Heart left ventricle (tissue), 16 donors: ENCODE measurements around the gene UBE2K. TPM values are rescaled to one million over a fixed set of nuclear protein-coding genes. Genes with fewer than 3 reads are reported as not detected.

Experiments used
- ATAC-seq, 4 donors: fragments of 200-7000 bp; cut with Tn5 transposase; one replicate each; pipeline ENCODE4 v1.9.1; 2020 to 2022; ENCODE audit warnings: moderate library complexity in 4 of 4, mild to moderate bottlenecking in 3 of 4, moderate number of reproducible peaks in 1 of 4
- DNase-seq, 5 donors: peaks; one replicate each; pipeline ENCODE4 v3.0.0-alpha.2; 2020
- H3K27ac ChIP-seq, 12 donors: fragments of 200-600 bp; sonication (generic) in 4 of 12; one replicate each; pipeline versions ENCODE4 v1.5.0 to v1.8.0; 2016 to 2022; ENCODE audit warnings: mild to moderate bottlenecking in 2 of 12
- H3K27me3 ChIP-seq, 9 donors: fragments of 200-600 bp; sonication (generic) in 2 of 9; one replicate each; pipeline versions ENCODE4 v1.5.1 to v1.8.0; 2016 to 2022; ENCODE audit warnings: mild to moderate bottlenecking in 3 of 9
- H3K36me3 ChIP-seq, 9 donors: fragments of 200-600 bp; sonication (generic) in 2 of 9; one replicate each; pipeline versions ENCODE4 v1.5.0 to v1.8.0; 2018 to 2022; ENCODE audit warnings: mild to moderate bottlenecking in 2 of 9
- H3K4me1 ChIP-seq, 12 donors: fragments of 200-600 bp; sonication (generic) in 4 of 12; one replicate each; pipeline versions ENCODE4 v1.5.0 to v1.8.0; 2016 to 2022; ENCODE audit warnings: mild to moderate bottlenecking in 3 of 12
- H3K4me3 ChIP-seq, 12 donors: fragments of 200-600 bp; sonication (generic) in 4 of 12; one replicate each; pipeline versions ENCODE4 v1.5.0 to v1.8.0; 2017 to 2022; ENCODE audit warnings: mild to moderate bottlenecking in 9 of 12, moderate library complexity in 4 of 12
- H3K9me3 ChIP-seq, 12 donors: fragments of 200-600 bp; sonication (generic) in 4 of 12; one replicate each; pipeline versions ENCODE4 v1.5.0 to v1.8.0; 2016 to 2022; ENCODE audit warnings: mild to moderate bottlenecking in 1 of 12
- POLR2A ChIP-seq, 2 donors: fragments of 450-650 bp; IDR thresholded peaks; one replicate each; pipeline ENCODE4 v1.6.1; 2017; ENCODE audit warnings: antibody characterized with exemption in 2 of 2, mild to moderate bottlenecking in 2 of 2, moderate library complexity in 2 of 2
- WGBS, 4 donors: extraction: QIAGEN DNeasy Blood & Tissue Kit in 2 of 4; methylation state at CpG; one replicate each; pipeline versions ENCODE4 v1.1.5 to v1.1.7; 2013 to 2018; 5-methylcytosine and 5-hydroxymethylcytosine counted together
- intact Hi-C, 10 donors: fragments of 100-400 bp; cut with DNase I; formaldehyde crosslinking; loops; one replicate each; pipeline versions ENCODE4 v1.11.1 to v1.14.2; 2022
- polyA plus RNA-seq, 2 donors: library from polyadenylated mRNA; stranded (reverse); fragments of 200-250 nt; gene quantifications; one replicate each; pipeline ENCODE4 v1.2.3, GENCODE V29; 2013
- total RNA-seq, 9 donors: library from RNA; depleted of rRNA in 2 of 9; stranded (reverse); fragments of >200 nt in 2 of 9; fragmentation: NEBNext Ultra II Directional in 3 of 9; extraction: Animal tissue kit (Norgen Biotek cat#: 25700) in 3 of 9; gene quantifications; one replicate each; pipeline versions ENCODE4 v1.1.0 to v1.2.4, GENCODE V29; 2016 to 2023
- TF ChIP-seq, protein P1 (sequence below), 12 donors: fragments of 200-600 bp; sonication (generic) in 4 of 12; IDR thresholded peaks; one replicate each; pipeline versions ENCODE4 v1.5.0 to v1.8.0; 2018 to 2022; ENCODE audit warnings: antibody characterized with exemption in 12 of 12, mild to moderate bottlenecking in 5 of 12
- donor health status: ischemic (EF 13 %, LVEDD 7.1; RV severe dilation, severe dysfunction).
- donor health status: healthy with polysubstance abuse.
- donor health status: DM: no; HTN: yes; CAD: no.
- donor health status: DM: no; HTN: no; CAD: no.
- donor health status: ischemic (EF 25% LVEDD 6.9; RV normal size, moderate dysfunction).
- donor health status: ischemic (EF 25% LVEDD 5.7; RV mildly dilated, moderate dysfunction).
- donor health status: healthy.
- donor health status: DM: yes; HTN: yes; CAD: no.
- donor health status: ischemic (EF 35%, LVEDD 5.7; RV mildly dilated, moderate dysfunction).
- donor health status: nonischemic (EF 11% LVEDD 7.7; RV severe dilation, severe dysfunction).
- donor health status: DM: yes; HTN: yes; CAD: no.
- donor health status: PGD.
- donor health status: ischemic (EF 29% LVEDD 5.4; RV normal size, mild dysfunction).
- donor health status: nonischemic (EF 23%, LVEDD 6.1; RV moderate dilation, normal function).

UBE2K gene
- total and polyA plus RNA-seq, 11 donors = 17.9 to 66.9 (median 52.5) TPM

DNA sequence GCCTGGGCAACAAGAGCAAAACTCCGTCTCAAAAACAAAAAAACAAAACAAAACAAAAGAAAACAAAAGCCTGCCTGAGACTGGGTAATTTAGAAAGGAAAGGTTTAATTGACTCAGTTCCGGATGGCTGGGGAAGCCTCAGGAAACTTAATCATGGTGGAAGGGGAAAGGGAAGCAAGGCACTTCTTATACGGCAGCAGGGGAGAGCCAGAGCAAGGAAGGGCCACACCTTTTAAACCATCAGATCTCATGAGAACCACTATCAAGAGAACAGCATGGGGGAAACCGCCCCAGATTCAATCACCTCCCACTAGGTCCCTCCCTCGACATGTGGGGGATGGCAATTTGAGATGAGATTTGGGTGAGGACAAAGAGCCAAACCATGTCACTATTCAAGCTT lies 122.2 kb downstream of the UBE2K start:
- no peak overlapping the region for H3K4me3 ChIP-seq
- TF ChIP-seq, protein P1, sequence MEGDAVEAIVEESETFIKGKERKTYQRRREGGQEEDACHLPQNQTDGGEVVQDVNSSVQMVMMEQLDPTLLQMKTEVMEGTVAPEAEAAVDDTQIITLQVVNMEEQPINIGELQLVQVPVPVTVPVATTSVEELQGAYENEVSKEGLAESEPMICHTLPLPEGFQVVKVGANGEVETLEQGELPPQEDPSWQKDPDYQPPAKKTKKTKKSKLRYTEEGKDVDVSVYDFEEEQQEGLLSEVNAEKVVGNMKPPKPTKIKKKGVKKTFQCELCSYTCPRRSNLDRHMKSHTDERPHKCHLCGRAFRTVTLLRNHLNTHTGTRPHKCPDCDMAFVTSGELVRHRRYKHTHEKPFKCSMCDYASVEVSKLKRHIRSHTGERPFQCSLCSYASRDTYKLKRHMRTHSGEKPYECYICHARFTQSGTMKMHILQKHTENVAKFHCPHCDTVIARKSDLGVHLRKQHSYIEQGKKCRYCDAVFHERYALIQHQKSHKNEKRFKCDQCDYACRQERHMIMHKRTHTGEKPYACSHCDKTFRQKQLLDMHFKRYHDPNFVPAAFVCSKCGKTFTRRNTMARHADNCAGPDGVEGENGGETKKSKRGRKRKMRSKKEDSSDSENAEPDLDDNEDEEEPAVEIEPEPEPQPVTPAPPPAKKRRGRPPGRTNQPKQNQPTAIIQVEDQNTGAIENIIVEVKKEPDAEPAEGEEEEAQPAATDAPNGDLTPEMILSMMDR (IDR thresholded peaks at IDR 0.05) = no peak
- no peak for TF ChIP-seq POLR2A (IDR thresholded peaks at IDR 0.05)
- H3K36me3 ChIP-seq = peaks cover 0 to 19% (median 8%) of the 10 kb centered on the region in 9 donors
- DNase-seq (peak in 1 of 5 donors; percentile 17), ATAC-seq (peak in 3 of 4 donors; percentile 59 to 92 (median 63))
- WGBS, 4 donors = 47 to 63% (median 56%) methylated on average over 5 of the region's 5 CpGs
- H3K27ac ChIP-seq = peak overlapping the region in 4 of 12 donors; percentile 21 to 47 (median 34)
- intact Hi-C loops = loop anchor here in 1 of 10 donors (10.0 kb wide), 1 partner anchor 125 kb away; the partner anchor contains the start of gene UBE2K
- H3K9me3 ChIP-seq = no peaks in the 10 kb centered on the region
- H3K4me1 ChIP-seq = peaks cover 0 to 5% (median 0%) of the 10 kb centered on the region in 12 donors
- no peaks in the 10 kb centered on the region for H3K27me3 ChIP-seq

DNA sequence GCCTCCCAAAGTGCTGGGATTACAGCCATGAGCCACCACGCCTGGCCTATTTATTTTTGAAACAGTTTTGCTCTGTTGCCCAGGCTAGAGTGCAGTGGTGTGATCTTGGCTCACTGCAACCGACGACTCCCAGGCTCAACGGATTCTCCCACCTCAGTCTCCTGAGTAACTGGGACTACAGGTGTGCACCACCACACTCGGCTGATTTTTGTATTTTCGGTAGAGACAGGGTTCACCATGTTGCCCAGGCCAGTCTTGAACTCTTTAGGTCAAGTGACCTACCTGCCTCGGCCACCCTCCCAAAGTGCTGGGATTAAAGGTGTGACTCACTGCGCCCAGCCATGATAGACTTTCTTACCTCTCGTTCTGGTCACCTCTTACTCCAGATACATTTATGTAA lies 124.0 kb downstream of the UBE2K start:
- no peaks in the 10 kb centered on the region for H3K27me3 ChIP-seq
- H3K4me3 ChIP-seq = no peak overlapping the region
- WGBS, 4 donors = 98 to 99% (median 98%) methylated on average over 9 of the region's 9 CpGs
- ATAC-seq (no peak), DNase-seq (no peak)
- H3K36me3 ChIP-seq = peaks cover 0 to 36% (median 22%) of the 10 kb centered on the region in 9 donors
- intact Hi-C loops = loop anchor here in 1 of 10 donors (10.0 kb wide), 1 partner anchor 127 kb away; the partner anchor contains the start of gene UBE2K
- no peaks in the 10 kb centered on the region for H3K9me3 ChIP-seq
- no peak for TF ChIP-seq POLR2A (IDR thresholded peaks at IDR 0.05)
- TF ChIP-seq, protein P1 (IDR thresholded peaks at IDR 0.05) = no peak
- peaks cover 0 to 5% (median 0%) of the 10 kb centered on the region in 12 donors for H3K4me1 ChIP-seq
- H3K27ac ChIP-seq = no peak overlapping the region

DNA sequence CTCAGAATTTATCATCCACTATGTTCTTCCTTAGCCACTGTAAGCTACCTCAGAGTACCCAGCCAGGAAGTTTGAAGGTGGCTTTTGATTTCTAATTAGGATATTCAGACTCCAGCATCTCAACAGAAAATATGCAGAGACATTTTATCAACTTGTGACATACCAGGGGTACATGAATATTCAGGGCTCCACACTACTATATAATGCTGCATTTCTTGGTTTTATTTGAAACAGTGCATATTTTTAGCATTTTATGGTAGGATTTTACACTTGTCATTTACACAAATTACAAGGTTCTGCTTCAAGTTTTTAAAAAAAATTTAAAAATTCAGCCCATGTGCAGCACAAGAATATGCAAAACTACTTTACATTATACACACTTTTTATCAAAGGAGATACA lies 124.7 kb downstream of the UBE2K start:
- no peak for TF ChIP-seq POLR2A (IDR thresholded peaks at IDR 0.05)
- TF ChIP-seq, protein P1 (IDR thresholded peaks at IDR 0.05) = no peak
- ATAC-seq = no peak
- H3K4me3 ChIP-seq = no peak overlapping the region
- no peak for DNase-seq
- H3K27ac ChIP-seq = no peak overlapping the region
- intact Hi-C loops = loop anchor here in 1 of 10 donors (10.0 kb wide), 1 partner anchor 128 kb away; the partner anchor contains the start of gene UBE2K
- H3K27me3 ChIP-seq = no peaks in the 10 kb centered on the region
- peaks cover 0 to 5% (median 0%) of the 10 kb centered on the region in 12 donors for H3K4me1 ChIP-seq
- H3K36me3 ChIP-seq = peaks cover 0 to 42% (median 29%) of the 10 kb centered on the region in 9 donors
- no peaks in the 10 kb centered on the region for H3K9me3 ChIP-seq

DNA sequence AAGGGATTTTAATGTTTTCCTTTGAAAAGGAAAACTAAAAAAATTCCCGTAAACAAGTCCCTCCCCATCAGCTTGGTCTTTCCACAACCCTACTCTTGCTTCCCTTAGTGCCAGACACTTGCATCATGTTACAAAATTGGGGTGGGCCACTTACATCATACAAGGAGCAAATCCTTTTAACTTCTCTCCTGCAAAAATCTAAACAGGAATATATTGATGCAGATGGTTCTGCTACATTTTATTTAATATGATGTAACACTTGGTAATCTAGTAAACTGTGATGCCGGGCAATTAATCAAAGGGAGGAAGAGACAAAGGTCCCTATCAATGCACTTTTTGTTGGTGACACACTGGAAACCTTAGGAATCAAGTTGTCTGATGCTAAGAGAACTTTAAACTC lies 125.3 kb downstream of the UBE2K start:
- Histone ChIP-seq H3K27ac (no peak overlapping the region), H3K4me1 (peaks cover 0 to 5% (median 0%) of the 10 kb centered on the region in 12 donors), H3K9me3 (no peaks in the 10 kb centered on the region), H3K27me3 (no peaks in the 10 kb centered on the region), H3K36me3 (peaks cover 0 to 47% (median 34%) of the 10 kb centered on the region in 9 donors), H3K4me3 (no peak overlapping the region)
- DNase-seq (no peak), ATAC-seq (peak in 2 of 4 donors; percentile 34 to 39)
- intact Hi-C loops = loop anchor here in 1 of 10 donors (10.0 kb wide), 1 partner anchor 128 kb away; the partner anchor contains the start of gene UBE2K
- TF ChIP-seq POLR2A (IDR thresholded peaks at IDR 0.05) = no peak
- TF ChIP-seq, protein P1 (IDR thresholded peaks at IDR 0.05) = no peak
- WGBS, 4 donors = 50 to 75% (median 64%) methylated on average over 2 of the region's 2 CpGs
